A673 (cell line): ENCODE measurements around the gene LRRC3. TPM values are rescaled to one million over a fixed set of nuclear protein-coding genes. Genes with fewer than 3 reads are reported as not detected.

Source experiments
- BruUV-seq: library from RNA; stranded (reverse); fragments of 400-500 nt; replicated peaks from 2 replicates; lab custom pipeline; 2021; lab: Mats Ljungman, UMichigan
- CTCF ChIA-PET: fragments of 300-600 bp; sonication (Branson Sonifier 250); formaldehyde crosslinking; loops from one replicate; lab custom pipeline; 2022; ENCODE audit warnings: antibody characterized with exemption; lab: Charles Lee
- POLR2A ChIA-PET: fragments of 300-600 bp; sonication (Branson Sonifier 250); formaldehyde crosslinking; loops from one replicate; lab custom pipeline; 2022; ENCODE audit warnings: antibody characterized with exemption; ENCODE audit not compliant: low non-redundant PET; lab: Charles Lee
- DNase-seq: peaks from one replicate; pipeline ENCODE4 v3.0.0-alpha.2; 2015; ENCODE audit warnings: low spot score
- H3K27ac ChIP-seq: fragments of 200-600 bp; sonication (generic); 2 replicates; pipeline ENCODE4 v1.5.1; 2016; ENCODE audit warnings: mixed run types, low read depth, mild to moderate bottlenecking, mixed read lengths, antibody characterized with exemption, low read length; ENCODE audit not compliant: poor library complexity, severe bottlenecking
- H3K27me3 ChIP-seq: fragments of 200-600 bp; sonication (generic); replicated peaks from 2 replicates; pipeline ENCODE4 v1.6.1; 2017; ENCODE audit warnings: mixed run types, low read depth, mild to moderate bottlenecking, mixed read lengths, antibody characterized with exemption, low read length; ENCODE audit not compliant: insufficient read depth, poor library complexity
- H3K36me3 ChIP-seq: fragments of 200-600 bp; sonication (generic); 2 replicates; pipeline ENCODE4 v1.6.1; 2016; ENCODE audit warnings: mixed run types, mild to moderate bottlenecking, mixed read lengths, antibody characterized with exemption, low read length; ENCODE audit not compliant: insufficient read depth, poor library complexity, severe bottlenecking
- H3K4me1 ChIP-seq: fragments of 200-600 bp; sonication (generic); 2 replicates; pipeline ENCODE4 v1.6.1; 2017; ENCODE audit warnings: mixed run types, mild to moderate bottlenecking, mixed read lengths, antibody characterized with exemption, low read length; ENCODE audit not compliant: insufficient read depth, poor library complexity, severe bottlenecking
- H3K4me3 ChIP-seq: fragments of 200-600 bp; sonication (generic); 2 replicates; pipeline ENCODE4 v1.5.1; 2016; ENCODE audit warnings: low read depth, mixed run types, mild to moderate bottlenecking, mixed read lengths, low read length; ENCODE audit not compliant: poor library complexity, severe bottlenecking
- H3K9me3 ChIP-seq: fragments of 200-600 bp; sonication (generic); 2 replicates; pipeline ENCODE4 v1.6.1; 2016; ENCODE audit warnings: mixed run types, low read depth, mild to moderate bottlenecking, mixed read lengths, antibody characterized with exemption, low read length; ENCODE audit not compliant: poor library complexity, severe bottlenecking
- CTCF ChIP-seq: fragments of 300-800, 200-600 bp; sonication (generic); conservative IDR thresholded peaks from 2 replicates; pipeline ENCODE4 v1.5.1; 2017; ENCODE audit warnings: low read depth, mild to moderate bottlenecking, antibody characterized with exemption, low read length, moderate library complexity, mixed read lengths
- EZH2 ChIP-seq: fragments of 200-600 bp; sonication (generic); IDR thresholded peaks from 2 replicates; pipeline ENCODE4 v1.6.1; 2017; ENCODE audit warnings: borderline replicate concordance, low read depth, mild to moderate bottlenecking, mixed read lengths, antibody characterized with exemption, low read length; ENCODE audit not compliant: poor library complexity, severe bottlenecking
- intact Hi-C: fragments of 100-400 bp; cut with micrococcal nuclease; formaldehyde crosslinking; loops from one replicate; pipeline ENCODE4 v1.10.0; 2022; ENCODE audit not compliant: unreplicated experiment
- total RNA-seq: library from RNA; stranded (reverse); gene quantifications from 2 replicates; pipeline ENCODE4 v1.2.3, GENCODE V29; 2021

The LRRC3 gene
- total RNA-seq, 1 experiment from 2014 or later = 1.5 TPM

GRCh38 chr21:44434936-44435635, 20.2 kb upstream of the LRRC3 start:
- no peaks in the 10 kb centered on the region for H3K36me3 ChIP-seq
- peaks cover under 1% of the 10 kb centered on the region for H3K9me3 ChIP-seq
- ChIA-PET POLR2A (no interaction called here), CTCF (no interaction called here)
- H3K27me3 ChIP-seq = no peaks in the 10 kb centered on the region
- H3K27ac ChIP-seq = no peak overlapping the region
- no TSS peak for BruUV-seq
- no peak overlapping the region for H3K4me3 ChIP-seq
- no peak for TF ChIP-seq EZH2
- no peak for TF ChIP-seq CTCF
- DNase-seq = no peak
- intact Hi-C loops = no loop called here
- H3K4me1 ChIP-seq = no peaks in the 10 kb centered on the region

- no TSS peak for BruUV-seq
- DNase-seq = no peak
- TF ChIP-seq EZH2 = no peak
- TF ChIP-seq CTCF = no peak
- ChIA-PET POLR2A (no interaction called here), CTCF (no interaction called here)
- H3K27me3 ChIP-seq = no peaks in the 10 kb centered on the region
- intact Hi-C loops = no loop called here
- no peak overlapping the region for H3K4me3 ChIP-seq
- no peaks in the 10 kb centered on the region for H3K36me3 ChIP-seq
- H3K9me3 ChIP-seq = no peaks in the 10 kb centered on the region
- no peak overlapping the region for H3K27ac ChIP-seq
- no peaks in the 10 kb centered on the region for H3K4me1 ChIP-seq
Observed at GRCh38 chr21:44436111-44436611, 19.1 kb upstream of the LRRC3 start.

- no peaks in the 10 kb centered on the region for H3K4me1 ChIP-seq
- no peak overlapping the region for H3K4me3 ChIP-seq
- ChIA-PET POLR2A (no interaction called here), CTCF (no interaction called here)
- DNase-seq = no peak
- BruUV-seq = no TSS peak
- H3K27ac ChIP-seq = no peak overlapping the region
- H3K9me3 ChIP-seq = no peaks in the 10 kb centered on the region
- no peaks in the 10 kb centered on the region for H3K36me3 ChIP-seq
- TF ChIP-seq EZH2 (no peak), CTCF (no peak)
- H3K27me3 ChIP-seq = no peaks in the 10 kb centered on the region
- intact Hi-C loops = no loop called here
Observed at GRCh38 chr21:44436958-44437357, 18.4 kb upstream of the LRRC3 start.
